CD4-positive, alpha-beta T cell treated with Interleukin-15 for 1 hour (primary cell): ENCODE data around the gene SEC63.
A peak's percentile ranks its signal among the peaks of the same experiment; 100 is the strongest.

Source experiments
- DNase-seq: peaks from one replicate; pipeline ENCODE4 v3.0.0-alpha.2; 2020

The SEC63 gene

DNA sequence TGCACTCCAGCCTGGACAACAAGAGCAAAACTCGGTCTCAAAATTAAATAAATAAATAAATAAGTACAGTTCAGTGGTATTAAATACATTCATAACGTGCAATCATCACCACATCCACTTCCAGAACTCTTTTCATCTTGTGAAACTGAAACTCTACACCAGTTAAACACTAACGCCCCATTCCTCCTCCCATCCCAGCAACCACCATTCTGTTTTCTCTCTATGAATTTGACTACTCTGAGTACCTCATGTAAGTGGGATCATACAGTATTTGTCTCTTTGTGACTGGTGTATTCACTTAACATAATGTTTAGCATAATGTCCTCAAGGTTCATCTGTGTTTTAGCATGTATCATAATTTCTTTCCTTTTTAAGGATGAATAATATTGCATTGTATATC lies 104.8 kb downstream of the SEC63 start:
- DNase-seq: no peak

DNA sequence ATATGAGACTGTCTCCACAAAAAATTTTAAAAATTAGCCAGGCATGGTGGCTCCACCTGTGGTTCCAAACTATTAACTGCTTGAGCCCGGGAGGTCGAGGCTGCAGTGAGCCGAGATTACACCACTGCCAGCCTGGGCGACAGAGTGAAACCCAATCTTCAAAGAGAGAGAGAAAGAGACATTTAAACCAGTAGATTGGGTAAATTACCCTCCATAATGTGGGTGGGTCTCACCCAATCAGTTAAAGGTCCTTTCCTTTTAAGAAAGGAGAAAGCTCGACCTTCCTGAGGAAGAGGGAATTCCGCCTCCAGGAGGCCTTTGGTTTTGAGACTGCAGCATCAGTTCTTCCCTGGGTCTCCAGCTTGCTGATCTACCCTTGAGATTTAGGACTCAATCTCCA lies 108.7 kb downstream of the SEC63 start:
- DNase-seq: no peak

- DNase-seq: peak; percentile 72
These were observed 109.9 kb downstream of the SEC63 start for GRCh38 chr6:107847844-107848802.

- DNase-seq: no peak
These were observed 111.7 kb downstream of the SEC63 start for GRCh38 chr6:107846262-107846795.

DNA sequence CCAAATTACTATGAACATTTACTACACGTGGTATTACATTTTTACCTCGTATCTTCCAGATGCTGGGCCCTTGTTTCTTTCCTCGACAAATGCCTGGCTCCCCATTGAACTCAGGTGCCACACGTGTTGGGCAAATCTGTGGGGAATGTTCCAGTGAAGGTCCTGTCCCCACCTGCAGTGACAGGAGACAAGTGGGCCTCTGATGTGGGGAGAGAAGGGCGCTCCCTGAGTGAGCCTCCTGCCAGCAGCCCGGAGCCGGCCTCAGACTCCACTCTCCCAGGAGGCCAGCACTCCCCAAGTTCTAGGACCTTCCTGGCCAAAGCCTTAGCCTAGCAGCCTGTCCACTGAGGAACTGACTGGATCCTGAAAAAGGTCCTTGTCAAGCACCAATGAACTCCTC lies 112.2 kb downstream of the SEC63 start:
- DNase-seq: no peak

- DNase-seq: no peak
These were observed 114.6 kb downstream of the SEC63 start for GRCh38 chr6:107843400-107843799.

GRCh38 chr6:107841275-107841670 lies 116.7 kb downstream of the SEC63 start:
- DNase-seq: no peak

- DNase-seq: no peak
These were observed 117.3 kb downstream of the SEC63 start for GRCh38 chr6:107840636-107841274.

GRCh38 chr6:107833136-107833535 lies 124.9 kb downstream of the SEC63 start:
- DNase-seq: no peak

DNA sequence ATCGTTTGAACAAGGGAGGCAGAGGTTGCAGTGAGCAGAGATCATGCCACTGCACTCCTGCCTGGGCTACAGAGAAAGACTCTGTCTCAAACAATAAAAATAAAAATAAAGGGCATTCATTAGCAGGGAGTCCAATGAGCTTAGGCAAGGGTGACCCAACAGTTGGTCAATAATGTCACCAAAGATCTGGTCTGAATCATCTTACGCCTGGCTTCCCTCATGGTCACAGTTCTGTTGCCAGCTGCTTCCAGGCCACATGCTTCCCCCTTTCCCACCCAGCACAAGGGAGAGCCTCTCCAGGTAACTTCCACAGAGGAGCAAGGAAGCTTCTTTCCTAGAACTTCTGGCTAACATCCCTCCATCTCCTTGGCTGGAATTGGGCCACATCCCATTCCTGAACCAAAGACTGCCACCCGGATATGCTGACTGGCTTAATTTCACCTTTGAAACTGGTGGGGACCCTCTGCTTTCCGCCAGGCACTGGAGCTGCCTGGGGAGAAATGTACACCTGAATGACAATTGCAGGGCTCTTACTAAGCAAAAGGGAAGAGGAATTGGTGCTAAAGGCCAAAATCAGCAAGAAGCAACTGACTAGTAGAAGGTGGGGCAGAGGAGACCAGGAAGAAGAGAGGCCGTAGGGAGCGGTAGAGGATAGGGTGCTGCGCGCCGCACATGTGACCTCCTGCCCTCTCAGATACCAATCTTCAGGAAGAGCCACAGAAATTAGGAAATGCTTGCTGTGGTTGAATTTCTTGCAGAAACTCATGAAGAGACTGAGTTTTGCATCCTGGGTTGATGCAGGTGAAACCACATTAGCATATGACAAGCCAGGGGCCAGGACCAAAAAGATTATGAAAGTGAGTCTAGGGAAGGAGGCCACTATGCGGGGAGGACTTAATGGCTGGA lies 125.6 kb downstream of the SEC63 start:
- no peak for DNase-seq

- no peak for DNase-seq
These were observed 127.9 kb downstream of the SEC63 start for GRCh38 chr6:107830060-107830459.

GRCh38 chr6:107827541-107827940 lies 130.5 kb downstream of the SEC63 start:
- DNase-seq: no peak

DNA sequence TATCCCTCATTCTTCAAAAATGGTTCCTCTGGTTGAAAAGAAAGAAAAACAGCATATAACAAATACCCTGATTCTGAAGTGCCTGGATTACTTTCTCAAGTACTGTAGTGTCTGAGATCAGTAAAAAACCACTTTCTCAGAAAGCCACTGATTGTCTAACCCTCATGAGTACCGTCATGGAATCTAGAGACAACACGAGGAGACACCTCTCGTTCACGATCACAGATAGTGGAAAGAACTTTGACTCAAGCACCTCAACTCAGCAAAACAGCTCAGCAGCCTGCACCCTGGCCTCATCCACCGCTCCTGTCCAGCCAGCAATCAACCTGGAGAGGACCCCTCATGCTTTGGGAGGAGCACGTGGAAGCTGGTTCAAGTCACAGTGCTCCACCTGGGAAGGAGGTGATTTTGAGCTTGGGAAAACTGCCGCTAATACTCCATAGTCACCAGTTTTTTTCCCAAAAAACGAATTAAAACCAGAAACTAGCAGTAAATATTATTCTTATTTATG lies 134.9 kb downstream of the SEC63 start:
- peak; percentile 66 for DNase-seq

DNA sequence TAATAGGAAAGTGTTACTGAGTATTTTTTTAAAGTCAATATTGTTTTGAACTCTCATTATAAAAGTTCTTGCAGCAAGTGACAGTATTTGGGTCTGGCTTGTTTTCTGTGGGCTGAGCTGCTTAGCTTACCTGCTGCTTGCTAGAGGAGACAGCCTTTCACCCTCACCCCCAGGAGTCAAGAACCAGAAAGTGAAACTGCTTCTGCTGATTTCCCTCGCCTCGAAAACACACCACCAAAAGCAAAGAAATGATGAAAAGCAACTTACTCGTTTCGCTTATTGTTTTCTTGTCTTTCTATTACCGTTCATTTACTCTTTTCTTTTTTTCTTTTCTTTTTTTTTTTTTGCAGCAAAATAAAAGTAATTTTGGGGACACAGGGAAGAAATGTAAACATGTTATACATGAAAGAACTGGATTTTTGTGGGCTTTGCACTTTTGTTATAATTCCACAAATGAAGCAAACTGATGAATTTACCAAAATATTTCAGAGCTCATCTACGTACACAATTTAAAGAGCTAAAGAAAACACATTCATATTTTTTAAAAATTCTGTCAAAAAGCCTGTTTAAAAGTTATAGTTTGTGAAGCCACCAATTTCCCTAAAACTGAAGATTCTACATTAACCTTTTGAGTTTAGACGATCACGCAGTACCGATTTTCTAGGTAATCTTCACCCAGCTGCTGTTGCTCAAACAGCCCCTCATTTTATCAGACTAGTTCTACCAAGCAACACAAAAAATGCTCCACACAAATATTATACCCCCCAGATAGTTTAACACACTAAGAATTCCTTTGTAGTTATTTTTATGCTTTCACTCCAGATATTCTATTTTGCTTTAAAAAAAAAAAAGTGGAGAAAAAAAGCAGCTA lies 135.6 kb downstream of the SEC63 start:
- peak; percentile 78 for DNase-seq

DNA sequence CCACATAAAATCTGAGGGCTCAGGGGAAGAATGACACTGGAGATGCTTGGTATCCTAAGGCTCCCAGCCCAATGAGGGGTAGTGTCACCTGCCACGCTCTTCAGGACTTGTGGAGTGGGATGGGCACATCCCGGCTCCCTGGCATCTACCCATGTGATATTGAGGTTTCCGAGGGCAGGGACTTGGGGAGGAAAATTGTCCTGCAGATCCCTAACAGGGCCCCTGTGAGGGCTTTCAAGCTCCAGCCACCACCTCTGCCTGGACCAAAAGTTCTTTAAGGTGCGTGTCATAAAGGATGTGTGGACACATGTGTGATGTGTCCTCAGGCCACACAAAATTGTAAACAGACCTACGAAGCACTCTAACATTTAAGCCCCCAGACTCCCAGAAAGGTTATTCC lies 136.4 kb downstream of the SEC63 start:
- DNase-seq: no peak

- peak; percentile 46 for DNase-seq
These were observed 137.4 kb downstream of the SEC63 start for GRCh38 chr6:107820338-107821261.

DNA sequence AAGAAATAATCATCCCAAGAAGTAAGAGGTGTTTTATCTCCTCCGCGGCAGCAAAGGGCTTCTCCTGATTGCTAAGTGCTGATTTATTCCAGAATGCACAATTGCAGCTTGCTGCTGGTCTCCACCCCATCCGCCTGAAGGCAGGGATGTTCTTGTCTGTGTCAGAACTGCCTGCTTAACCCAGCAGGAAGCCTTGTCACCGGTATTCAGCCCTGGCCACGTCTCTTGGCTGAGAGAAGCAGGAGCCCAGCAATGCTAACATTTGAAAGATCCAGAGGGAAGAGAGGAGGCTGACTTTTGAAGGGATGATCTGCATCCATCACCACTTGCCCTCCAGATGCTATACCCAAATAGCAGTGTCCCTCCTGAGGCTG lies 138.1 kb downstream of the SEC63 start:
- peak; percentile 33 for DNase-seq

- no peak for DNase-seq
These were observed 138.8 kb downstream of the SEC63 start for GRCh38 chr6:107819217-107819616.

GRCh38 chr6:107818272-107818671 lies 139.7 kb downstream of the SEC63 start:
- DNase-seq: no peak

GRCh38 chr6:107817784-107818183 lies 140.2 kb downstream of the SEC63 start:
- DNase-seq: no peak
